Liver (tissue), 9 donors: ENCODE data around the gene VWA5A. TPM values are rescaled to one million over a fixed set of nuclear protein-coding genes. Genes with fewer than 3 reads are reported as not detected.

ENCODE experiments used
- DNase-seq: peaks from one replicate; pipeline ENCODE4 v3.0.0-alpha.2; 2017; ENCODE audit warnings: low spot score
- H3K27ac ChIP-seq, 2 donors: one replicate each; pipeline ENCODE4 v1.7.0; 2013; ENCODE audit warnings: inconsistent platforms in 2 of 2, low read length in 2 of 2, control low read depth in 1 of 2, low read depth in 1 of 2, mild to moderate bottlenecking in 1 of 2
- H3K27me3 ChIP-seq, 4 donors: one replicate each; pipeline versions ENCODE4 v1.6.1 to v1.7.0; 2013; ENCODE audit warnings: low read length in 3 of 4, inconsistent platforms in 1 of 4, mild to moderate bottlenecking in 1 of 4, moderate library complexity in 1 of 4; ENCODE audit not compliant: control insufficient read depth in 4 of 4, insufficient read depth in 4 of 4
- H3K36me3 ChIP-seq, 4 donors: one replicate each; pipeline versions ENCODE4 v1.6.1 to v1.7.0; 2013; ENCODE audit warnings: low read length in 3 of 4, mild to moderate bottlenecking in 3 of 4, low read depth in 1 of 4, moderate library complexity in 1 of 4; ENCODE audit not compliant: control insufficient read depth in 4 of 4, insufficient read depth in 3 of 4
- H3K4me1 ChIP-seq, 4 donors: one replicate each; pipeline versions ENCODE4 v1.6.1 to v1.7.0; 2013; ENCODE audit warnings: low read length in 3 of 4, mild to moderate bottlenecking in 3 of 4, moderate library complexity in 1 of 4; ENCODE audit not compliant: control insufficient read depth in 4 of 4, insufficient read depth in 4 of 4
- H3K4me3 ChIP-seq, 3 donors: one replicate each; pipeline versions ENCODE4 v1.6.1 to v1.7.0; 2013; ENCODE audit warnings: low read length in 3 of 3, control low read depth in 1 of 3, low read depth in 1 of 3, mild to moderate bottlenecking in 1 of 3
- H3K9ac ChIP-seq, 2 donors: one replicate each; pipeline ENCODE4 v1.7.0; 2013; ENCODE audit warnings: low read length in 2 of 2, mild to moderate bottlenecking in 2 of 2, moderate library complexity in 2 of 2, control low read depth in 1 of 2, low read depth in 1 of 2
- H3K9me3 ChIP-seq, 4 donors: one replicate each; pipeline versions ENCODE4 v1.6.1 to v1.7.0; 2013; ENCODE audit warnings: low read length in 3 of 4; ENCODE audit not compliant: control insufficient read depth in 4 of 4
- EGR1 ChIP-seq, 2 donors: IDR thresholded peaks; 2 replicates each; pipeline ENCODE4 v1.6.1; 2016 to 2018; ENCODE audit warnings: antibody characterized with exemption in 2 of 2, low read depth in 2 of 2
- FOXA2 ChIP-seq: IDR thresholded peaks from 2 replicates; pipeline ENCODE4 v1.6.1; 2016; ENCODE audit warnings: antibody characterized with exemption
- GABPA ChIP-seq, 2 donors: IDR thresholded peaks in 1 of 2; conservative IDR thresholded peaks in 1 of 2; 2 replicates each; pipeline ENCODE4 v1.6.1; 2016; ENCODE audit warnings: antibody characterized with exemption in 2 of 2, mild to moderate bottlenecking in 1 of 2, moderate library complexity in 1 of 2
- HNF4A ChIP-seq, 2 donors: conservative IDR thresholded peaks; 2 replicates each; pipeline ENCODE4 v1.6.1; 2016; ENCODE audit warnings: antibody characterized with exemption in 2 of 2, mild to moderate bottlenecking in 2 of 2
- HNF4G ChIP-seq: IDR thresholded peaks from 2 replicates; pipeline ENCODE4 v1.6.1; 2016; ENCODE audit warnings: antibody characterized with exemption
- JUND ChIP-seq, 2 donors: IDR thresholded peaks; 2 replicates each; pipeline ENCODE4 v1.6.1; 2016; ENCODE audit warnings: antibody characterized with exemption in 2 of 2
- NR2F2 ChIP-seq: IDR thresholded peaks from 2 replicates; pipeline ENCODE4 v1.6.1; 2016; ENCODE audit warnings: antibody characterized with exemption
- RAD21 ChIP-seq, 2 donors: IDR thresholded peaks; 2 replicates each; pipeline ENCODE4 v1.6.1; 2016; ENCODE audit warnings: antibody characterized with exemption in 2 of 2, mild to moderate bottlenecking in 2 of 2
- RXRA ChIP-seq, 2 donors: IDR thresholded peaks; 2 replicates each; pipeline ENCODE4 v1.6.1; 2017 to 2018; ENCODE audit warnings: antibody characterized with exemption in 2 of 2, mild to moderate bottlenecking in 1 of 2
- SP1 ChIP-seq: IDR thresholded peaks from 2 replicates; pipeline ENCODE4 v1.6.1; 2018; ENCODE audit warnings: antibody characterized with exemption, mild to moderate bottlenecking
- TAF1 ChIP-seq: conservative IDR thresholded peaks from 2 replicates; pipeline ENCODE4 v1.6.1; 2016; ENCODE audit warnings: antibody characterized with exemption, mild to moderate bottlenecking
- YY1 ChIP-seq: IDR thresholded peaks from 2 replicates; pipeline ENCODE4 v1.6.1; 2016; ENCODE audit warnings: antibody characterized with exemption, mild to moderate bottlenecking
- WGBS: extraction: QIAGEN DNeasy Blood & Tissue Kit; methylation state at CpG from one replicate; pipeline ENCODE4 v1.1.7; 2013; 5-methylcytosine and 5-hydroxymethylcytosine counted together
- polyA plus RNA-seq, 2 donors: library from polyadenylated mRNA; stranded (reverse) in 1 of 2; unstranded in 1 of 2; fragments of 200-250 nt in 1 of 2; fragments of >200 nt in 1 of 2; fragmentation: Nextera tagmentation in 1 of 2; extraction: Ambion mirVana in 1 of 2; gene quantifications; one replicate each; pipeline versions ENCODE4 v1.2.1 to v1.2.3, GENCODE V29; 2013 to 2015
- total RNA-seq, 2 donors: library from RNA; depleted of rRNA; stranded (reverse); fragments of >200 nt; gene quantifications; one replicate each; pipeline ENCODE4 v1.2.3, GENCODE V29; 2014
- TF ChIP-seq, protein P1 (sequence below): IDR thresholded peaks from 2 replicates; pipeline ENCODE4 v1.6.1; 2016; ENCODE audit warnings: antibody characterized with exemption
- TF ChIP-seq, protein P2 (sequence below): IDR thresholded peaks from 2 replicates; pipeline ENCODE4 v1.6.1; 2016; ENCODE audit warnings: antibody characterized with exemption
- TF ChIP-seq, protein P3 (sequence below): IDR thresholded peaks from 2 replicates; pipeline ENCODE4 v1.6.1; 2016; ENCODE audit warnings: antibody characterized with exemption
- TF ChIP-seq, protein P4 (sequence below): IDR thresholded peaks from 2 replicates; pipeline ENCODE4 v1.6.1; 2016; ENCODE audit warnings: antibody characterized with exemption, mild to moderate bottlenecking
- donor health status: healthy.
- donor health status: healthy.
- donor health status: healthy.
- donor health status: healthy.
- donor health status: healthy.

The VWA5A gene
- total and polyA plus RNA-seq, 4 donors = 2.3 to 5.7 (median 3.7) TPM

DNA sequence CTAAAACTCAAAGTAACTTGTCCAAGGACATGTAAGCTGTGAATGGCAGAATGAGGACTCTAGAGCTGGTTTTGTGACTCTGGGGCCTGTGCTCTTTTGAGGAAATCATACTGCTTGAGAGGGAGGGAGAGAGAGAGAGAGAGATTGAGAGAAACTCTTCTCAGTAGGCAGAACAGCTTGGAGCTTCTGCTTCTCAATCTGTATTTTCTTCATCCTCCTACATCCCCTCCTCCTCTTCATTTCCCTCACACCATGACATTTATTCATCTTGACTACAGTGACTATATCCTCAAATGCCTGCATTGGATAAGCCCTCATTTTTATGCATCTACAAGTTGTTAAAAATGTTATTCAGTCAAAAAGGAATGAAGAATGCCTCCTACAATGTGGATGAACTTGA lies 44.2 kb downstream of the VWA5A start:
- H3K9ac ChIP-seq = no peak overlapping the region
- no peak for DNase-seq
- TF ChIP-seq YY1 (no peak), TAF1 (no peak), EGR1 (IDR thresholded peaks at IDR 0.05; ENCODE audit: low read depth in 2 of 2) (no peak), NR2F2 (no peak), HNF4G (no peak), RXRA (IDR thresholded peaks at IDR 0.05) (no peak)
- TF ChIP-seq, protein P1, sequence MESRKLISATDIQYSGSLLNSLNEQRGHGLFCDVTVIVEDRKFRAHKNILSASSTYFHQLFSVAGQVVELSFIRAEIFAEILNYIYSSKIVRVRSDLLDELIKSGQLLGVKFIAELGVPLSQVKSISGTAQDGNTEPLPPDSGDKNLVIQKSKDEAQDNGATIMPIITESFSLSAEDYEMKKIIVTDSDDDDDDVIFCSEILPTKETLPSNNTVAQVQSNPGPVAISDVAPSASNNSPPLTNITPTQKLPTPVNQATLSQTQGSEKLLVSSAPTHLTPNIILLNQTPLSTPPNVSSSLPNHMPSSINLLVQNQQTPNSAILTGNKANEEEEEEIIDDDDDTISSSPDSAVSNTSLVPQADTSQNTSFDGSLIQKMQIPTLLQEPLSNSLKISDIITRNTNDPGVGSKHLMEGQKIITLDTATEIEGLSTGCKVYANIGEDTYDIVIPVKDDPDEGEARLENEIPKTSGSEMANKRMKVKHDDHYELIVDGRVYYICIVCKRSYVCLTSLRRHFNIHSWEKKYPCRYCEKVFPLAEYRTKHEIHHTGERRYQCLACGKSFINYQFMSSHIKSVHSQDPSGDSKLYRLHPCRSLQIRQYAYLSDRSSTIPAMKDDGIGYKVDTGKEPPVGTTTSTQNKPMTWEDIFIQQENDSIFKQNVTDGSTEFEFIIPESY = no peak

GRCh38 chr11:124160986-124161385 lies 45.7 kb downstream of the VWA5A start:
- H3K27ac ChIP-seq = no peak overlapping the region
- 56% methylated on average over 5 of the region's 5 CpGs for WGBS
- H3K36me3 ChIP-seq = no peaks in the 10 kb centered on the region
- H3K4me3 ChIP-seq = no peak overlapping the region
- DNase-seq = no peak
- no peak for TF ChIP-seq GABPA (IDR thresholded peaks at IDR 0.05 in 1 of 2, conservative IDR thresholded peaks at IDR 0.05 in 1 of 2)
- TF ChIP-seq RAD21 (IDR thresholded peaks at IDR 0.05) = no peak
- no peak for TF ChIP-seq EGR1 (IDR thresholded peaks at IDR 0.05; ENCODE audit: low read depth in 2 of 2)
- no peak for TF ChIP-seq HNF4G
- no peak for TF ChIP-seq FOXA2
- TF ChIP-seq, protein P2, sequence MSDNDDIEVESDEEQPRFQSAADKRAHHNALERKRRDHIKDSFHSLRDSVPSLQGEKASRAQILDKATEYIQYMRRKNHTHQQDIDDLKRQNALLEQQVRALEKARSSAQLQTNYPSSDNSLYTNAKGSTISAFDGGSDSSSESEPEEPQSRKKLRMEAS = no peak
- no peak for TF ChIP-seq HNF4A (conservative IDR thresholded peaks at IDR 0.05)
- TF ChIP-seq JUND (IDR thresholded peaks at IDR 0.05) = no peak
- TF ChIP-seq, protein P3, sequence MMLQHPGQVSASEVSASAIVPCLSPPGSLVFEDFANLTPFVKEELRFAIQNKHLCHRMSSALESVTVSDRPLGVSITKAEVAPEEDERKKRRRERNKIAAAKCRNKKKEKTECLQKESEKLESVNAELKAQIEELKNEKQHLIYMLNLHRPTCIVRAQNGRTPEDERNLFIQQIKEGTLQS = no peak
- TF ChIP-seq RXRA (IDR thresholded peaks at IDR 0.05) = no peak
- peaks cover 0 to 7% (median 0%) of the 10 kb centered on the region in 4 donors for H3K27me3 ChIP-seq
- no peaks in the 10 kb centered on the region for H3K9me3 ChIP-seq
- H3K4me1 ChIP-seq = no peaks in the 10 kb centered on the region
- H3K9ac ChIP-seq = no peak overlapping the region

More for the DNA sequence above, 44.2 kb downstream of the VWA5A start:
- Histone ChIP-seq H3K27me3 (peaks cover 0 to 8% (median 0%) of the 10 kb centered on the region in 4 donors), H3K9me3 (no peaks in the 10 kb centered on the region), H3K4me1 (no peaks in the 10 kb centered on the region), H3K27ac (no peak overlapping the region), H3K4me3 (no peak overlapping the region), H3K36me3 (no peaks in the 10 kb centered on the region)

GRCh38 chr11:124167826-124168231 lies 52.6 kb downstream of the VWA5A start:
- Histone ChIP-seq H3K4me3 (no peak overlapping the region), H3K27ac (no peak overlapping the region), H3K27me3 (peaks cover 0 to 2% (median 0%) of the 10 kb centered on the region in 4 donors), H3K36me3 (no peaks in the 10 kb centered on the region), H3K4me1 (no peaks in the 10 kb centered on the region), H3K9me3 (no peaks in the 10 kb centered on the region), H3K9ac (no peak overlapping the region)
- DNase-seq = no peak
- TF ChIP-seq EGR1 (IDR thresholded peaks at IDR 0.05; ENCODE audit: low read depth in 2 of 2) (no peak), HNF4G (no peak), RXRA (IDR thresholded peaks at IDR 0.05) (no peak), GABPA (IDR thresholded peaks at IDR 0.05 in 1 of 2, conservative IDR thresholded peaks at IDR 0.05 in 1 of 2) (no peak), YY1 (no peak), SP1 (no peak), JUND (IDR thresholded peaks at IDR 0.05) (no peak), RAD21 (IDR thresholded peaks at IDR 0.05) (no peak), HNF4A (conservative IDR thresholded peaks at IDR 0.05) (no peak)
- TF ChIP-seq, protein P1 = no peak
- TF ChIP-seq, protein P2 = no peak
- TF ChIP-seq, protein P3 = no peak
- TF ChIP-seq, protein P4, sequence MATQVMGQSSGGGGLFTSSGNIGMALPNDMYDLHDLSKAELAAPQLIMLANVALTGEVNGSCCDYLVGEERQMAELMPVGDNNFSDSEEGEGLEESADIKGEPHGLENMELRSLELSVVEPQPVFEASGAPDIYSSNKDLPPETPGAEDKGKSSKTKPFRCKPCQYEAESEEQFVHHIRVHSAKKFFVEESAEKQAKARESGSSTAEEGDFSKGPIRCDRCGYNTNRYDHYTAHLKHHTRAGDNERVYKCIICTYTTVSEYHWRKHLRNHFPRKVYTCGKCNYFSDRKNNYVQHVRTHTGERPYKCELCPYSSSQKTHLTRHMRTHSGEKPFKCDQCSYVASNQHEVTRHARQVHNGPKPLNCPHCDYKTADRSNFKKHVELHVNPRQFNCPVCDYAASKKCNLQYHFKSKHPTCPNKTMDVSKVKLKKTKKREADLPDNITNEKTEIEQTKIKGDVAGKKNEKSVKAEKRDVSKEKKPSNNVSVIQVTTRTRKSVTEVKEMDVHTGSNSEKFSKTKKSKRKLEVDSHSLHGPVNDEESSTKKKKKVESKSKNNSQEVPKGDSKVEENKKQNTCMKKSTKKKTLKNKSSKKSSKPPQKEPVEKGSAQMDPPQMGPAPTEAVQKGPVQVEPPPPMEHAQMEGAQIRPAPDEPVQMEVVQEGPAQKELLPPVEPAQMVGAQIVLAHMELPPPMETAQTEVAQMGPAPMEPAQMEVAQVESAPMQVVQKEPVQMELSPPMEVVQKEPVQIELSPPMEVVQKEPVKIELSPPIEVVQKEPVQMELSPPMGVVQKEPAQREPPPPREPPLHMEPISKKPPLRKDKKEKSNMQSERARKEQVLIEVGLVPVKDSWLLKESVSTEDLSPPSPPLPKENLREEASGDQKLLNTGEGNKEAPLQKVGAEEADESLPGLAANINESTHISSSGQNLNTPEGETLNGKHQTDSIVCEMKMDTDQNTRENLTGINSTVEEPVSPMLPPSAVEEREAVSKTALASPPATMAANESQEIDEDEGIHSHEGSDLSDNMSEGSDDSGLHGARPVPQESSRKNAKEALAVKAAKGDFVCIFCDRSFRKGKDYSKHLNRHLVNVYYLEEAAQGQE = no peak
- WGBS = 38% methylated on average over 7 of the region's 7 CpGs
